A673 (cell line): Measurements from ENCODE around the gene GRIN2C. TPM values are rescaled to one million over a fixed set of nuclear protein-coding genes. Genes with fewer than 3 reads are reported as not detected.

Experiments used
- BruUV-seq: library from RNA; stranded (reverse); fragments of 400-500 nt; replicated peaks from 2 replicates; lab custom pipeline; 2021; lab: Mats Ljungman, UMichigan
- CTCF ChIA-PET: fragments of 300-600 bp; sonication (Branson Sonifier 250); formaldehyde crosslinking; loops from one replicate; lab custom pipeline; 2022; ENCODE audit warnings: antibody characterized with exemption; lab: Charles Lee
- POLR2A ChIA-PET: fragments of 300-600 bp; sonication (Branson Sonifier 250); formaldehyde crosslinking; loops from one replicate; lab custom pipeline; 2022; ENCODE audit warnings: antibody characterized with exemption; ENCODE audit not compliant: low non-redundant PET; lab: Charles Lee
- DNase-seq: peaks from one replicate; pipeline ENCODE4 v3.0.0-alpha.2; 2015; ENCODE audit warnings: low spot score
- H3K27ac ChIP-seq: fragments of 200-600 bp; sonication (generic); 2 replicates; pipeline ENCODE4 v1.5.1; 2016; ENCODE audit warnings: mixed run types, low read depth, mild to moderate bottlenecking, mixed read lengths, antibody characterized with exemption, low read length; ENCODE audit not compliant: poor library complexity, severe bottlenecking
- H3K27me3 ChIP-seq: fragments of 200-600 bp; sonication (generic); replicated peaks from 2 replicates; pipeline ENCODE4 v1.6.1; 2017; ENCODE audit warnings: mixed run types, low read depth, mild to moderate bottlenecking, mixed read lengths, antibody characterized with exemption, low read length; ENCODE audit not compliant: insufficient read depth, poor library complexity
- H3K36me3 ChIP-seq: fragments of 200-600 bp; sonication (generic); 2 replicates; pipeline ENCODE4 v1.6.1; 2016; ENCODE audit warnings: mixed run types, mild to moderate bottlenecking, mixed read lengths, antibody characterized with exemption, low read length; ENCODE audit not compliant: insufficient read depth, poor library complexity, severe bottlenecking
- H3K4me1 ChIP-seq: fragments of 200-600 bp; sonication (generic); 2 replicates; pipeline ENCODE4 v1.6.1; 2017; ENCODE audit warnings: mixed run types, mild to moderate bottlenecking, mixed read lengths, antibody characterized with exemption, low read length; ENCODE audit not compliant: insufficient read depth, poor library complexity, severe bottlenecking
- H3K4me3 ChIP-seq: fragments of 200-600 bp; sonication (generic); 2 replicates; pipeline ENCODE4 v1.5.1; 2016; ENCODE audit warnings: low read depth, mixed run types, mild to moderate bottlenecking, mixed read lengths, low read length; ENCODE audit not compliant: poor library complexity, severe bottlenecking
- H3K9me3 ChIP-seq: fragments of 200-600 bp; sonication (generic); 2 replicates; pipeline ENCODE4 v1.6.1; 2016; ENCODE audit warnings: mixed run types, low read depth, mild to moderate bottlenecking, mixed read lengths, antibody characterized with exemption, low read length; ENCODE audit not compliant: poor library complexity, severe bottlenecking
- CTCF ChIP-seq: fragments of 300-800, 200-600 bp; sonication (generic); conservative IDR thresholded peaks from 2 replicates; pipeline ENCODE4 v1.5.1; 2017; ENCODE audit warnings: low read depth, mild to moderate bottlenecking, antibody characterized with exemption, low read length, moderate library complexity, mixed read lengths
- EZH2 ChIP-seq: fragments of 200-600 bp; sonication (generic); IDR thresholded peaks from 2 replicates; pipeline ENCODE4 v1.6.1; 2017; ENCODE audit warnings: borderline replicate concordance, low read depth, mild to moderate bottlenecking, mixed read lengths, antibody characterized with exemption, low read length; ENCODE audit not compliant: poor library complexity, severe bottlenecking
- intact Hi-C: fragments of 100-400 bp; cut with micrococcal nuclease; formaldehyde crosslinking; loops from one replicate; pipeline ENCODE4 v1.10.0; 2022; ENCODE audit not compliant: unreplicated experiment
- total RNA-seq: library from RNA; stranded (reverse); gene quantifications from 2 replicates; pipeline ENCODE4 v1.2.3, GENCODE V29; 2021

GRIN2C gene
- total RNA-seq, 1 experiment from 2014 or later = 0.09 TPM

- no peak overlapping the region for H3K4me3 ChIP-seq
- no peaks in the 10 kb centered on the region for H3K9me3 ChIP-seq
- H3K27me3 ChIP-seq = peaks cover 41% of the 10 kb centered on the region
- no TSS peak for BruUV-seq
- intact Hi-C loops = no loop called here
- no peaks in the 10 kb centered on the region for H3K36me3 ChIP-seq
- peaks cover 13% of the 10 kb centered on the region for H3K4me1 ChIP-seq
- H3K27ac ChIP-seq = no peak overlapping the region
- ChIA-PET CTCF (interaction anchor here (0.6 kb wide), 1 partner anchor 106 kb away, joined by 4 read pairs; no protein-coding TSS in a partner anchor), POLR2A (interaction anchor here (0.6 kb wide), 1 partner anchor 24 kb away, joined by 3 read pairs; no protein-coding TSS in a partner anchor)
- no peak for TF ChIP-seq CTCF
- no peak for TF ChIP-seq EZH2
- DNase-seq = no peak
Measured at GRCh38 chr17:74856112-74856511, 3.6 kb downstream of the GRIN2C start.

GRCh38 chr17:74855323-74855722 lies 4.4 kb downstream of the GRIN2C start:
- CTCF ChIA-PET = no interaction called here
- POLR2A ChIA-PET = no interaction called here
- no peak for TF ChIP-seq CTCF
- TF ChIP-seq EZH2 = no peak

GRCh38 chr17:74854792-74855191 lies 4.9 kb downstream of the GRIN2C start:
- POLR2A ChIA-PET = no interaction called here
- no TSS peak for BruUV-seq
- Histone ChIP-seq H3K27me3 (peaks cover 27% of the 10 kb centered on the region), H3K4me1 (no peaks in the 10 kb centered on the region), H3K4me3 (no peak overlapping the region), H3K27ac (no peak overlapping the region), H3K36me3 (no peaks in the 10 kb centered on the region), H3K9me3 (no peaks in the 10 kb centered on the region)
- DNase-seq = no peak
- TF ChIP-seq EZH2 (no peak), CTCF (no peak)
- CTCF ChIA-PET = no interaction called here
- intact Hi-C loops = no loop called here

More at GRCh38 chr17:74855323-74855722, 4.4 kb downstream of the GRIN2C start:
- Histone ChIP-seq H3K4me3 (no peak overlapping the region), H3K27me3 (peaks cover 33% of the 10 kb centered on the region), H3K36me3 (no peaks in the 10 kb centered on the region), H3K4me1 (peaks cover 5% of the 10 kb centered on the region), H3K27ac (no peak overlapping the region), H3K9me3 (no peaks in the 10 kb centered on the region)
- BruUV-seq = no TSS peak
- intact Hi-C loops = no loop called here
- no peak for DNase-seq
